Amniotic stem cell (primary cell): ENCODE data around the gene TNS3.

Source experiments
- DNase-seq: peaks from one replicate; lab custom pipeline; 2025; lab: John Stamatoyannopoulos, UW

The TNS3 gene

GRCh38 chr7:47303695-47304453 lies 278.0 kb downstream of the TNS3 start:
- no peak for DNase-seq

- no peak for DNase-seq
Observed at GRCh38 chr7:47303014-47303694, 278.8 kb downstream of the TNS3 start.

- no peak for DNase-seq
Observed at GRCh38 chr7:47302560-47302959, 279.4 kb downstream of the TNS3 start.

GRCh38 chr7:47301657-47302295 lies 280.1 kb downstream of the TNS3 start:
- DNase-seq: no peak

GRCh38 chr7:47301105-47301477 lies 280.8 kb downstream of the TNS3 start:
- DNase-seq: no peak

GRCh38 chr7:47300472-47301104 lies 281.3 kb downstream of the TNS3 start:
- DNase-seq: no peak

GRCh38 chr7:47299496-47299895 lies 282.4 kb downstream of the TNS3 start:
- DNase-seq: no peak

- no peak for DNase-seq
Observed at GRCh38 chr7:47298636-47299035, 283.3 kb downstream of the TNS3 start.

- no peak for DNase-seq
Observed at GRCh38 chr7:47297120-47297519, 284.8 kb downstream of the TNS3 start.

- no peak for DNase-seq
Observed at GRCh38 chr7:47295606-47296005, 286.3 kb downstream of the TNS3 start.

GRCh38 chr7:47294556-47295222 lies 287.2 kb downstream of the TNS3 start:
- no peak for DNase-seq

GRCh38 chr7:47293884-47294555 lies 287.9 kb downstream of the TNS3 start:
- DNase-seq: no peak

- no peak for DNase-seq
Observed at GRCh38 chr7:47292832-47293309, 289.0 kb downstream of the TNS3 start.

GRCh38 chr7:47291461-47292081 lies 290.3 kb downstream of the TNS3 start:
- peak; percentile 92 for DNase-seq

- no peak for DNase-seq
Observed at GRCh38 chr7:47290867-47291266, 291.0 kb downstream of the TNS3 start.

GRCh38 chr7:47290466-47290865 lies 291.4 kb downstream of the TNS3 start:
- no peak for DNase-seq

GRCh38 chr7:47288060-47288459 lies 293.9 kb downstream of the TNS3 start:
- no peak for DNase-seq

- DNase-seq: peak; percentile 32
Observed at GRCh38 chr7:47285860-47286491, 295.9 kb downstream of the TNS3 start.

- DNase-seq: no peak
Observed at GRCh38 chr7:47284691-47285635, 296.9 kb downstream of the TNS3 start.
